Nephron (organoid): Measurements from ENCODE around the gene BMPR1B.
"Not testable (repeated sequence)": the region's sequence is repeated elsewhere in the genome, so short reads cannot be mapped to it uniquely, and the experiment has no call there.

Experiments
- H3K27ac Mint-ChIP-seq, 3 experiments: 2 replicates each; pipeline ENCODE4 v1.8.0; 2020; ENCODE audit warnings: mixed read lengths in 3 of 3, mild to moderate bottlenecking in 2 of 3, moderate library complexity in 1 of 3
- H3K27me3 Mint-ChIP-seq: 2 replicates; pipeline ENCODE4 v1.8.0; 2021; ENCODE audit warnings: low read depth, mild to moderate bottlenecking, moderate library complexity, mixed read lengths
- H3K36me3 Mint-ChIP-seq: 2 replicates; pipeline ENCODE4 v1.8.0; 2020; ENCODE audit warnings: low read depth, mixed read lengths
- H3K4me1 Mint-ChIP-seq: 2 replicates; pipeline ENCODE4 v1.8.0; 2020; ENCODE audit warnings: mixed read lengths
- H3K4me3 Mint-ChIP-seq, 3 experiments: 2 replicates each; pipeline ENCODE4 v1.8.0; 2020; ENCODE audit warnings: mild to moderate bottlenecking in 3 of 3, mixed read lengths in 3 of 3, moderate library complexity in 2 of 3
- H3K9me3 Mint-ChIP-seq: 2 replicates; pipeline ENCODE4 v1.8.0; 2020; ENCODE audit warnings: mixed read lengths
- CTCF ChIP-seq, 3 experiments: fragments of 200-600 bp; sonication (generic); IDR thresholded peaks; one replicate each; pipeline ENCODE4 v1.5.0; 2021; ENCODE audit warnings: antibody characterized with exemption in 3 of 3; ENCODE audit not compliant: unreplicated experiment in 3 of 3

BMPR1B gene

GRCh38 chr4:94827481-94828110 lies 69.8 kb downstream of the BMPR1B start:
- Mint-ChIP-seq H3K36me3 (no peaks in the 10 kb centered on the region), H3K4me1 (peaks cover 14% of the 10 kb centered on the region), H3K9me3 (no peaks in the 10 kb centered on the region), H3K4me3 (no peak overlapping the region), H3K27me3 (peaks cover 3% of the 10 kb centered on the region), H3K27ac (peak overlapping the region in 1 of 3 experiments; percentile 19)
- TF ChIP-seq CTCF (IDR thresholded peaks at IDR 0.05; ENCODE audit: unreplicated experiment in 3 of 3): no peak

GRCh38 chr4:94828882-94829281 lies 71.1 kb downstream of the BMPR1B start:
- H3K27me3 Mint-ChIP-seq: peaks cover 3% of the 10 kb centered on the region
- no peak overlapping the region for H3K4me3 Mint-ChIP-seq
- H3K9me3 Mint-ChIP-seq: no peaks in the 10 kb centered on the region
- no peak overlapping the region for H3K27ac Mint-ChIP-seq
- peaks cover 14% of the 10 kb centered on the region for H3K4me1 Mint-ChIP-seq
- TF ChIP-seq CTCF (IDR thresholded peaks at IDR 0.05; ENCODE audit: unreplicated experiment in 3 of 3): no peak
- no peaks in the 10 kb centered on the region for H3K36me3 Mint-ChIP-seq

GRCh38 chr4:94831607-94832006 lies 73.9 kb downstream of the BMPR1B start:
- Mint-ChIP-seq H3K36me3 (peaks cover 5% of the 10 kb centered on the region), H3K4me3 (no peak overlapping the region), H3K4me1 (peaks cover 10% of the 10 kb centered on the region), H3K27me3 (peaks cover 3% of the 10 kb centered on the region), H3K9me3 (no peaks in the 10 kb centered on the region), H3K27ac (no peak overlapping the region)
- TF ChIP-seq CTCF (IDR thresholded peaks at IDR 0.05; ENCODE audit: unreplicated experiment in 3 of 3): no peak

GRCh38 chr4:94832329-94832728 lies 74.6 kb downstream of the BMPR1B start:
- peak overlapping the region in 1 of 3 experiments; percentile 72 for H3K27ac Mint-ChIP-seq
- H3K27me3 Mint-ChIP-seq, H3K4me1 Mint-ChIP-seq, H3K36me3 Mint-ChIP-seq, H3K4me3 Mint-ChIP-seq, H3K9me3 Mint-ChIP-seq: not testable (repeated sequence)

- H3K4me3 Mint-ChIP-seq: no peak overlapping the region
- H3K27ac Mint-ChIP-seq: no peak overlapping the region
- H3K27me3 Mint-ChIP-seq: peaks cover 3% of the 10 kb centered on the region
- no peaks in the 10 kb centered on the region for H3K4me1 Mint-ChIP-seq
- peaks cover 5% of the 10 kb centered on the region for H3K36me3 Mint-ChIP-seq
- no peak for TF ChIP-seq CTCF (IDR thresholded peaks at IDR 0.05; ENCODE audit: unreplicated experiment in 3 of 3)
- H3K9me3 Mint-ChIP-seq: no peaks in the 10 kb centered on the region
Observed at GRCh38 chr4:94833394-94833793, 75.6 kb downstream of the BMPR1B start.

- H3K4me1 Mint-ChIP-seq: no peaks in the 10 kb centered on the region
- H3K27me3 Mint-ChIP-seq: peaks cover 3% of the 10 kb centered on the region
- H3K36me3 Mint-ChIP-seq: peaks cover 5% of the 10 kb centered on the region
- no peak for TF ChIP-seq CTCF (IDR thresholded peaks at IDR 0.05; ENCODE audit: unreplicated experiment in 3 of 3)
- H3K27ac Mint-ChIP-seq: peak overlapping the region in 2 of 3 experiments; percentile 13 to 34
- no peaks in the 10 kb centered on the region for H3K9me3 Mint-ChIP-seq
- no peak overlapping the region for H3K4me3 Mint-ChIP-seq
Observed at GRCh38 chr4:94834501-94834900, 76.7 kb downstream of the BMPR1B start.

- H3K4me1 Mint-ChIP-seq, H3K9me3 Mint-ChIP-seq, H3K36me3 Mint-ChIP-seq, H3K4me3 Mint-ChIP-seq, H3K27me3 Mint-ChIP-seq: not testable (repeated sequence)
- peak overlapping the region in 1 of 3 experiments; percentile 40 for H3K27ac Mint-ChIP-seq
Observed at GRCh38 chr4:94841166-94841863, 83.6 kb downstream of the BMPR1B start.
